NCI-H1417 (cell line): ENCODE results near the gene PCDH9.
A peak's percentile ranks its signal among the peaks of the same experiment; 100 is the strongest.
"Not testable (repeated sequence)": the region's sequence is repeated elsewhere in the genome, so short reads cannot be mapped to it uniquely, and the experiment has no call there.

Experiments
- DNase-seq, 3 experiments: peaks; one replicate each; lab custom pipeline; 2025; lab: John Stamatoyannopoulos, UW

Gene PCDH9

DNA sequence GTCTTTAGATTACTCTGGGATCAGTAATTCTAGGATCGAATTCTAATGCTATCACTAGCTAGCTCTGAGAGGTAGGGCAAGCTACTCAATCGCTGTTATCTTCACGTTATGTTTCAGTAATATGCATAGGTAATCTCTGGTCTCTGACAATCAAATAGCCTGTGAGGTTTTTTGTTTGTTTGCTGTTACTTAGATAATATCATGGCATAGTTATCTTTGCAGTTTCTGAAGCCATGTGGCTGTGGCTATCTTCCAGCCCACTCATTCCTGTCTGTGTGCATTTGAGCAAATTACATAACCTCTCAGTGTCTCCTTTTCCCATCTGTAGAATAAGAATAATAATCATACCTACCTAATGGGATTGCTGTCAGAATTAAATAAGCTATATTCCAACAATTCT lies 330.2 kb downstream of the PCDH9 start:
- no peak for DNase-seq

DNA sequence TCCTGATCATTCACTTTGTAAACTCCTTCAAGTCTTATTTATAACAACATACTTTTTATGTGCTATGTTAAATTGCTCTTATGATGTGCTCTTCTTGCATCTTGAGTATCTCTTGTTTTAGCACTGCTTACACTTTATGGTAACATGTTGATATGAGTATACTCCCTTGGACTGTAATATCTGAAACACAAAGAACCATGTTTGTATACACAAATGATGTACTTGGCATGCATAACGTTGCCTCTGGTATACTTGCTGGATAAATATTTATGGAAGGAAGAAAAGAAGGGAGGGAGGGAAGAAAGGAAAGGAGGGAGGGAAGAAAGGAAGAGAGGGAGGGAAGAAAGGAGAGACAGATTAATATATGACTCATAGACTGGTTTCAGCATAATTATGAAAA lies 333.2 kb downstream of the PCDH9 start:
- no peak for DNase-seq

DNA sequence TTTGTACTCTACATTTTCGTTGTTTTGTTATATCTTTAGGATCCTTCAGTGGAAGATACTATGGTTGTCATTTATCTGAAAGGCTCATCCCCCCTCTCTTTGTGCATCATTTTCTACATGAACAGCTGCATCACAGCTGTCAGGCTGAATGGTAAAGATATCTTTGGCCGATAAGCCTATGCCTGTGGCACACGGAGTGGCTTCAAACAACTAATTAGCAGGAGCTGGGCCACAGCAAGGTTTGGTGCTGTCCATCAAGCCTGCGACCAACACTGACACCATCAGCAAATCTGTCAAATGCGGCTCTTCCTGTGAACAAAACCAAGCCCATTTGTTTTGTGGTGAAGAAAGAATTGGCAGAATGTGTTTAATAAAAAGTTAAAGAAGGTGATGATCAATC lies 334.4 kb downstream of the PCDH9 start:
- no peak for DNase-seq

DNA sequence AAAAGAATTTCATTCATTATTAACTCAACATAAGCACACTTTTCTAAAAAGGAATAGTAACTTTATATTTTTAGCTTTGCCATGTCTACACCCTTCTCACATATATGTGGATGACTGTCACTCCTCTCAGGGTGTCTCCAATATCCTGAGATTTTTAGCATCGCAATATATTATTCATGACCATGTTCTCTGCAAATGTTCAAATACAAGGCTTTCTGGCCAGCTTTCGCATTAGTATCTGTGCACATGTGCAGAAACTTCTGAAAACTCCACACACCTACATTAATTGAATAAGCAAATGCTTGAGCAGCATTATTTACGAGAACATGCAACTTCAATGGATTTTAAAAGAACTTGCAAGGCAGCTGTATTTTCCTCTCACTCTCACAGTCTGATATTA lies 334.8 kb downstream of the PCDH9 start:
- no peak for DNase-seq

DNA sequence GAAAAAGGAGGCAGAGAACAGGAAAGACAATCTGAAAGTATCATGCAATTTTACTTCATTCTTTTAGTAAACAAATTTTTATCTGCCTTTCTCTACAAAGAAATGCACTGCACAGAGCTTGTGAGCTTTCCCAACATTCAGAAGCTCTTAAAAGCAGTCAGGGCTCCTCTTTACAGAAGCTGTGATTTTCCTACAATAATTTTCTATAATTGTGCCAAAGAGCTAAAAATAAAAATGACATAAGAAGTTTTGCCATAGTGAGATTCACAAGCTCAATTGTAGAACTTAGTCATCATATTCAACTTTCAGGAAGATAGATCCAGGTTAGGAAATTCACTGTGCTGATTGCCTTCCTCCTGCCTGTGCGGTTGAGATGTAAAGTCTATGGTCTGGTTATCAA lies 341.4 kb downstream of the PCDH9 start:
- DNase-seq, result no peak

DNA sequence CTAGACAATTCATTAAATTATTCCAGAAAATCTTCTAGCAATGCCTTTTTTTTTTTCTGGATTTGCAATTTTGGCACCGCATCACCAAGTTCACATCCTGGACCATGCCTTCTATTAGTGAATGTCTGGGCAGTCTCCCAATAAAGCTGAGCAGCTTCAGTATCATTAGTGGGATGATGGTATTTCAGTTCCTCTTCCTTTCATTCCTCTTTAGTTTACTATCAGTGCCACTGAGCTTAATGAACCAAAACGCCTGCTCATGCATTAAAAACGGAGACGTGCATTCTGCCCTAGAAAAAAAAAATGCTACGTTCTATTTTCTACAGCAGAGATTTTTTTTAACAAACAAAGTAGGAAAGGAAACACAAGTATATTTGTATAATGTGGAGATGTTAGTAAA lies 343.0 kb downstream of the PCDH9 start:
- DNase-seq, result no peak

DNA sequence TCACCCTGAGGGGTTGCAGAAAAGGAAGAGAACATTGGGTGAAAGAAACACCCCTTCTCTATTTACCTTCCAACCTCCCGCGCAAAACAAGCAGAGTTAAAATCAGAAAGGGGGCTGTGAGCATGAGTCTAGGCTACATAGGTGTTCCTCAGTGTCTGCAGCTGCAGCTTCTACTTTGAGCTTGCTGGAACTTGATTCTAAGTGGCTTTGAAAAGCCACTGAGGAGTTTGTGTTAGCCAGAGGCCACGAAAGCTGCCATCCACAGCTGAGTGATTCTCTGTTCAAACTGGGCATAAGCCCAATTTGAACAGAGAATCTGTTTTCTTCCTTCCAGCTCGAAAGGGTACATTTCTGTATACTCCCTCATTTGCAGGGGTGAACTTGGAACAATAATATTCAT lies 343.9 kb downstream of the PCDH9 start:
- peak in 2 of 3 experiments; percentile 36 to 41 for DNase-seq

DNA sequence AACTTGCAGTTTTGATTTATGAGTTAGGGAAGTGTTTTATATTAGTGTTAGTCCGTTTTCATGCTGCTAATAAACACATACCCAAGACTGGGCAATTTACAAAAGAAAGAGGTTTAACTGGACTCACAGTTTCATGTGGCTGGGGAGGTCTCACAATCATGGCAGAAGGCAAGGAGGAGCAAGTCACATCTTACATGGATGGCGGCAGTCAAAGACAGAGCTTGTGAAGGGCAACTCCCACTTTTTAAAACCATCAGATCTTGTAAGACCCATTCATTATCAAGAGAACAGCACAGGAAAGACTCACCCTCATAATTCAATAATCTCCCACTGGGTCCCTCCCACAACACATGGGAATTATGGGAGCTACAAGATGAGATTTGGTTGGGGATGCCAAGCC lies 349.0 kb downstream of the PCDH9 start:
- DNase-seq, result not testable (repeated sequence)

DNA sequence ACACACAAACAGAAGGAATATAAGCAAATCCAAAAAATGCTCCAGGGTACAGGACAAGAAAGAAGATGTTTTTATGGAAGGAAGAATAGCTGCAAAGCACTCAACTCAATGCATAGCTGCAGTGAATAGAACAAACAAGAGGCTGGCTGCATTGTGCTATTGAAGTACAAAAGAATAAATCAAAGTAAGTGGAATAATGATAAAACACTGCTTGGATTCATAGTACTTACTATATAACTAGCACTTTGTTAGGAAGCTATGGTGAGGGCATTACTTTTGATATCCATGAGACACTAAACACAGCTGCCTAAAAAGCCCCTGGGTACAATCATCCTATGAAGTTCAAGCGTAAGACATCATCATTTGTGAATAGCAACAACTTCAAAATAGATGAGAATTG lies 350.1 kb downstream of the PCDH9 start:
- DNase-seq, result peak in 2 of 3 experiments; percentile 31 to 32

DNA sequence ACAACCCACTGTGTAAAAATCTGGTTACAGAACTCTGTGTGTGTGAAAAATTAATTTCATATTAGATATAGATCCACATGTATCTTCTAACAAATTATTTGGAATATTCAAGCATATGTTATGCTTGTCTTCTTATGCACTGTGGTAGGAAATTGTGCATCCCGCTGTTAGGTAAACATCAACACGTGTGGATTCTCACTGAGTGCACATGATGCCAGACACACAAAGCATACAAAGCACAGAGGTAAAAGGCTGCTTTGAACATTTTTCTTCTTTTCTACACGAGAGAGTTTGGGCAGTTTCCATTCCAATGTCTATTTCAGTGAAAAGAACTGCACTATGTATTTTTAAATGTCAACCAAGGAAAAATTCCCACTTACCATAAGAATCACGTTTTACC lies 354.9 kb downstream of the PCDH9 start:
- DNase-seq, result peak in 2 of 3 experiments; percentile 74 to 93

DNA sequence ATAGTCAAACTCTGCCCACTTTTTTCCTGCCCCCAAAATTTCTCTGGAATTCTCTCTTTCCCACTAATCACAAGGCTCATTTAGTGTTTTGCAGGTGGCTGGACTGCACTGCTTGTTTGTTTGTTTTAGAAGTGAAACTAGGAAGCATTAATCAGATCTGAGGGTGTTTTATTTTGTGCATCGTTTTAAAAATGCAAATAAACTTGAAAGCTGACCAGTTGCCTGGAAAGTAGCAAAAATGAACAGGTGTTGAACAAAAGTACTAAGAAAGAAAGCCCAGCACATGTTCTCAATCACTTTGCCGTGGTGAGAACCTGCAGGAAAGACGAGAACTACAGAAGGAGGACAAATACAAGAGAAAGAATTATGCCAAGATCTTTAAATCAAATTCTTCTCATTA lies 365.5 kb downstream of the PCDH9 start:
- DNase-seq, result no peak

DNA sequence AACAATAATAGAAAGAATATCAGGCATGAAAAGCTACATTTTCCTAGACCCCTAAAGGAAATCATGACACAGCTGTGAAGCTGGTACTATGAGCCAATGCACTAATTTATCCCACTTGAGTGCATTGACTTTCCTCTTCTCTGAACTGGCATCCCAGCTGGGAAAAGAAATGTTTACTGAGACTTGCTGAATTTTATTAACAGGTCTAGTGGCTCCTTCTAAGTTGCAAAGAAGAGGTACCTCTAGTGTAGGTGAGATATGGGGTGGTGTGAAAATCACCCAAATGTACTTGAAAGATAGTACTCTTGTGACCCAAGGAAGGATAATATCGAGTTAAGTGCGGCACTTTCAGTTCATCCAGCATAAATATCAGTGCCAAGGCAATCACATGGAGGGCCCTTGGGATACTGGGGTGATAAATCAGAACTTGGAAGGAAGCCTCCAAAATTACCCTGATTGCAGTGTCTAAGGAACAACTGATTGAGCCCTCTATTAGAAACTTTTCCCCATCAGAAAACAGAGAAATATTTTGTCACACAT lies 369.2 kb downstream of the PCDH9 start:
- no peak for DNase-seq

DNA sequence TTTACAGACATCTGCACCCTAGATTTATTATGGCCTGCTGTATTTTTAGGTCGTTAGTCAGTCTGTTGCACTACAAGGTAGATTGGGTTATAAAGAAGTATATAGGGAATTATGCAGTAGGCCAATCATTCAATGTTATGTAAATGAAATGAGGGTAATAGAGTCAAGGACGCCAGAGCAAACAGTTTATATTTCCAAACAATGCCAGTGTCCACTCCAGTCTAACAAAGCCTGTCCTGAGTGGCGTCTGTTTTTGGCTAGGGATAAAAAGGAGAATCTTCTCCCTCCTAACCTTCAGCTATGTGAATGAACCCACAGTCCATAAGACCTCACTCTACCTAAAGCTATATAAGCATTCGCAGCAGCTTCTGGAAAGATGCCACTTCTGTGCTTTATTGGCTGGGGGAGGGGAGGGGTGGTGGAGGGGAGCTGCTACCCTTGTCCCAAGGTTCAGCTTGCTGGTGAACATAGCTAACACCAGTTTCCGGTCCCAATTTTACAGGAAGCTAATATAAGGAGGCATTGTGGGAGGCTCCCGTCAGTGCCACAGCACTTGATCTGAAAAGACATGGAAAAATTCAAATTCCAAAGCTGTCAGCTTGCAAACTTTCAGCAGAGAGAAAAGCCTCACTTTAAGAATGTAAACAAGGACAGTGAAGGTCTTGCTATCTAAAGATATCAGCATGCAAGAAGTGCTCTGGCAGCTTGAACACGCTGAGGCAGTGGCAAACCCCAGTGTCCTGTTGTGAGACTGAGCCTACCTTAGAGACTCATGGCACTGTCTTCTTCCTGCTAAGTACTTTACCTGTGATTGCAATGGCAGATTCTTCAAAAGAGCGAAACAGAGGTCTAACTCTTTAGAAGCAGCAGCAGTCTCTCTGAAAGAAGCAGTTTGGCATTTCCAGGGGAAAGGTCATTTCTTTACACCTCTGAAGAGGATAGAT lies 369.9 kb downstream of the PCDH9 start:
- peak in 1 of 3 experiments; percentile 39 for DNase-seq

DNA sequence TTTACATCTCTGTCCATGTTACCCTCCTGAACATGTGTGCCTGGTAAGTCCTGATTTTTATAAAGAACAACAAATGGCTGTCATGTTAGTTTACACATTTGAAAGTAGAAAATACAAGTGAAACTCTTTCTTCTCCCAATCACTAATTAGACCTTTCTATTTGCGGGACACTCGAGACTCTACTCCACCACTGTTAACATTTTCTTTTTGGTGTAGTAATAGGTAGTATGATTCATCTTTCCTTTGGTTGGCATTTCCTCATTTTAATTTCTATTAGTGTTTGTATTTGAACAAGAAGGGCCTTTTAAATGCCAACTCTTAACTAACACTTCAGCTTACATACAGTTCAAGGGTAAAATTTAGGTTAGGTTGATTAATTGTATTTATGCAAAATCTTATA lies 371.1 kb downstream of the PCDH9 start:
- DNase-seq, result no peak

DNA sequence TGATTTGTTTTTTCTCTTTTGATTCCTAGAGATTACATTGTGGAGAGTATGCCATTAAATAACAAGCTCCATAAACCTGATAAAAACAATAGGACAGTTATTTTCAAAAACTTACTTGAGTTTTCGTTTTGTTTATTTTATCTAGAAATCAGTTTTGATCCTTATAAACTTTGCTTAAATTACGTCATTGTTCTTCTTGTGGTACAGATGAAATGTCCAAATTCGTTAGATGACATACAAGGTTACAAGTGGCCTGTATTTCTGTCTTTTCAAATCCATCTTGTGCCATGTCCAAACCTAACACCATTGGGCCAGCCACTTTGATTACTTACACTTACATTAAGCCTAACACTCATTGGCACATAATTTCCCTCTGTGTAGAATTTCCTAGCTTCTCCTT lies 372.0 kb downstream of the PCDH9 start:
- DNase-seq, result no peak

DNA sequence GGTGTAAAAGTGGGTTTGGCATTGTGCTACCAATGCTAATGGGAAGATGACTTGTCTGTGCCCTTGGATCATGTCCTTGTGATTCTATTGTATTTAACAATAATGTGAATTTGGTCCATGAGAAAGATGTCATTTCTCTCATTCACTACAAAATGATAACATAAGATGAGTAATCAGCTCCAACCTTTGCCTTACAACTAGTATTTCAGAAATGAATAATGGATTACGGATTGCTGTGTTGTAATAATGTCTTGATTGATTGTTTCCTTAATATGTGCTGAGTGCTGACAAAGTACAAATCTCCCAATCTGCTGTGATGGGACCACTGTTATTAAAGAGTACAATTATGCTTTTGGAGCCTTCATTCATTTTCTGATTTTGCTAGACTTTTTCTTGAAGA lies 375.0 kb downstream of the PCDH9 start:
- DNase-seq, result peak in 1 of 3 experiments; percentile 16

DNA sequence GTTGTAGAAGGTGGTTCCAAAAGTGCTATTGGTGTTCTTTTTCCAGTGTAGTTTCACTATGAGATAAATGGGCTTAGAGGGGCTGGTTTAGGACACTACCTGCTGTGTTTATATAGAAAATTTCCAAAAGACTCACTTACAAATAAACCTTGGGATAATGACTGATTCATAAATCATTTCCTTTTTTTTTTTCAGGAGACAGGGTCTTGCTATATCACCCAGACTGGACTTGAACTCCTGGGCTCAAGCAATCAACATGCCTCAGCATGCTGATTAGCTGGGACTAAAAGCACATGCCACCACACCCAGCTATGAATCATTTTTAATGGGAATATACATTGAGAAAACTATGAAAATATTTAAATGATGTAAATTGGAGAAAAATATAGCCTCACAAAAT lies 376.6 kb downstream of the PCDH9 start:
- DNase-seq, result no peak

DNA sequence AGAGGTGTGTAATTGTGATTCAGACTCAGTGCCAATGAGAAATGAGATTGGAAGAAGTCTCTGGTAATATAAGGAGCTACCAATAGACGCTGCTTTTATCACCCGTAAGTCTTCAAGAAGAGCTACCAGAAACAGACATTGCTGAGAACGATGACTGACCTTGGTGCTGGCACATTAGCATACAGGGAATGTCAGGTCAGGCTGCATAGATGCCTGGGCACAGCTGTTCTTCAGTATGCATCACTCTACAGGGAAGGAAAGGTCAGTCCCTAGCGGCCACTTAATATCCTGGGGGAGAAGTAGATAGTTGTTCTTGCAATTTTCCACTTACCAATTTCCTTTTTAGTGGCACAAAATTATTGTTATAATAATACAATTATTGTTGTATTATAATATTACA lies 380.4 kb downstream of the PCDH9 start:
- DNase-seq, result no peak

DNA sequence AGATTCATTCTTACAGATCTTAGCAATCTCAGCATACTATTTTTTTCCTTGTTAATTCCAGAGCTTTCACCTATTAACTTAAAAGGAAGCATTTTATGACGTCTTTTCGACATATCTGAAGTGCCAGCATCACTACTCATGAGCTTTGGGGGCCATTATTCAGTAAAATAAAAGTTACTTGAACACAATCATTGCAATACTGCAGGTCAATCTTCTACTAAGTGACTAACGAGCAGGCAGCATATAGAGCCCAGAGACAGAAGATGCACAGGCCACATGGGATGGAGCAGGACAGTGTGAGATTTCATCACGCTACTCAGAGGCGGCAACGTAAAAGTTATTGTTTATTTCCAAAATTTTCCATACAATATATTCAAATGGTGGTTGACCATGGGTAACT lies 382.6 kb downstream of the PCDH9 start:
- no peak for DNase-seq

DNA sequence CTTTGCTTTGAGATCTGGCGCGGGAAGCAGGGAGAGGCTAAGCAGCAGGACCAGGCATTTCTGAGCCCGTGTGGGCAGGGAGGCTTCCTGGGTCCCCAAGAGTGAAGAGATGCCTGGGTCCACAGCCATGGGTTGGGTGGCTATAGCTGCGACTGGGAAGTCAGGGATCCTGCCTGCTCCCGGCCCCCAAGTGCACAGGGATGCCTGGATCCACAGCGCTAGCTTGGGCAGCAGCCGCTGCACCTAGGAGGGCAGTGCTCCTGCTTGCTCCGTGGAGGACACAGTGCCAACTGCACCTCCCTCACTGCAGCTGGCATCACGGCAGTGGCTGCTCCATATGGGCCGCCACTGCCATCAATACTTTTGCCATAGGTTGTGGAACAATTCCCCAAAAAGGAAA lies 384.7 kb downstream of the PCDH9 start:
- DNase-seq, result no peak

DNA sequence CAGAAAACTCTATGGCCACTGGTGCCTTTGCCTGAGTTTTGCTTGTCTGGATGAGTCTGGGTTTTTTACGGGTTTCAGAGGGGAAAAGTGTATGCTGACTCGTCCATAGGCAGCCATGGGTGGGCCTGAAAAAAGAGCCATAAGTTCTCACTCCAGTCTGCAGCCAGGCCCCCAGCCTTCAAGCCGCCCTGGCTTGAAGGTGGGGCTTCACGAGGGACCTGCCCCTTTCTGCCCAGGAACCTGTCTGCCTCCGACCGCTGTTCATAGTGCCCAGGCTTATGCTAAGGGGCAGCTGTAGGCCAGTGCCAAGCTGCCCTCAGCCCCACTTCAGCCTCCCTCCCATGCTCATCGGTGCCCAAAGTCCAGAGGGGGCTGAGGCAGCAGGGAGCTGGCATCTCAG lies 385.2 kb downstream of the PCDH9 start:
- no peak for DNase-seq

DNA sequence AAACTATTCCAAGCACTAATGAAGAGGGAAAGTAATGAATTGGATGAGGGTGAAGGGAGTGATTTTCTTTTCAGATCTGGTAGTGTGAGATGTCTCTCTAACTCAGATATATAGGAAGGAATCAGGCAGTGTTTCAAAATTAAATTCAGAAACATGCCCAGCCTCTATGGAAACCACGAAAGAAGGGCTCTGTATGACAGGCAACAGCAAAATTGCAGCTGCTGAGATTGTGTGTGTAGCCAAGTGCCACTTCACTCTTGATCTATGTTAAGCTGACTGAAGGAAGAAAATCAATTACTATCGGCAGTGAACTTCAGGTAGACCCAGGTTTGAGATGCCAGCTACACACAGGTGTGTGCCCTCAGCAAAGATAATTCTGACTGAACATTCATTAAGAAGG lies 387.4 kb downstream of the PCDH9 start:
- DNase-seq, result peak; percentile 26 to 75 (median 67)

DNA sequence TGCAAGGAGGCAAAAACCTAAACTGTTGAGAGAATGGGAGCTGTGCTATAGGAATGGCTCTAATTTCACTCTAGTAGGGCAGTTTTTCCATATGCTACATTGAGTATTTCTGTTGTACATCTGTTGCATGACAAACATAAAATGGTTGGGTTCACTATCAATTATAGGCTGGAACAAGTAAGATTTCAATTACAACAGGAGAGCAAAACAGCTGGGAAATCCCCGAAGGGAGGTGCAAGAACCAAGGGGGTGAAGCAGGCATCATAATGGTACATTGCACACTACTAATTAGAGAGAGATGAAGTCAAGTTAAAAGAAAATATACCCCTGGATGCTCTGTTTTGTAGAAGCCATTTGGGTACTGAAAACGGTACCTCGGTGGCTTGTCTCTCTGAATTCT lies 389.5 kb downstream of the PCDH9 start:
- DNase-seq, result peak in 1 of 3 experiments; percentile 38

DNA sequence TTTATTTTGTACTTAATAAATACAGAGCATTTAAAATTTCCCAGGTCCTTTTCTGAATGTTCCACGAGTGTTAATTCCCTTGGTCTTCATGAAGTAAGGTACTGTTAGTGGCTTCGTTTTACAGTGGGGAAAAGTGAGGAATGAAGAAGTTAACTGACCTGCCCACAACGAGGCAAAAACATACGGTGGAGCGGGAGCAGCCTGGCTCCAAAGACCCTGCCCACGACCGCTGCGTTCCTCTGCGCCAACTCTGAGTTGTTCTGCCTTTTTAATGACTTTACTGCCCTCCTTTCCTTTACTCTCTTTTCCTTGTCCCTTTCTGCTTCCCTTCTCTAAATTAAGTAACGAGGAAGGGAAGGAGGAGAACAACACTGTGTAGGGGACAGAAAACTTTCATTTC lies 392.9 kb downstream of the PCDH9 start:
- no peak for DNase-seq
